ENCODE results near the gene LNX1. TPM values are rescaled to one million over a fixed set of nuclear protein-coding genes. Genes with fewer than 3 reads are reported as not detected.

Gene LNX1
- total RNA-seq, 1 donor from 2014 or later, result 1.6 TPM

GRCh38 chr4:53465281-53465680 is 126.0 kb downstream of the LNX1 start:
- no peak overlapping the region for H3K4me3 ChIP-seq (ENCODE audit: low read depth, low read length)
- FAIRE-seq, result no peak
- no peak for DNase-seq (ENCODE audit: low read depth)
- no peak for TF ChIP-seq CTCF (IDR thresholded peaks at IDR 0.05; ENCODE audit: insufficient read depth, low read length, severe bottlenecking)
- no peaks in the 10 kb centered on the region for H3K27me3 ChIP-seq (ENCODE audit: control insufficient read depth, insufficient read depth, low read length)
- H3K36me3 ChIP-seq (ENCODE audit: control insufficient read depth, insufficient read depth, low read length), result no peaks in the 10 kb centered on the region

- no peak for DNase-seq (ENCODE audit: low read depth)
- no peak for FAIRE-seq
- H3K27me3 ChIP-seq (ENCODE audit: control insufficient read depth, insufficient read depth, low read length), result no peaks in the 10 kb centered on the region
- no peak for TF ChIP-seq CTCF (IDR thresholded peaks at IDR 0.05; ENCODE audit: insufficient read depth, low read length, severe bottlenecking)
- H3K4me3 ChIP-seq (ENCODE audit: low read depth, low read length), result no peak overlapping the region
- no peaks in the 10 kb centered on the region for H3K36me3 ChIP-seq (ENCODE audit: control insufficient read depth, insufficient read depth, low read length)
Observed at GRCh38 chr4:53463340-53463739, 127.9 kb downstream of the LNX1 start.

- Histone ChIP-seq H3K36me3 (ENCODE audit: control insufficient read depth, insufficient read depth, low read length) (no peaks in the 10 kb centered on the region), H3K27me3 (ENCODE audit: control insufficient read depth, insufficient read depth, low read length) (no peaks in the 10 kb centered on the region), H3K4me3 (ENCODE audit: low read depth, low read length) (no peak overlapping the region)
- DNase-seq (ENCODE audit: low read depth), result no peak
- TF ChIP-seq CTCF (IDR thresholded peaks at IDR 0.05; ENCODE audit: insufficient read depth, low read length, severe bottlenecking), result no peak
- FAIRE-seq, result no peak
Observed at GRCh38 chr4:53461244-53461643, 130.0 kb downstream of the LNX1 start.

- no peaks in the 10 kb centered on the region for H3K27me3 ChIP-seq (ENCODE audit: control insufficient read depth, insufficient read depth, low read length)
- no peaks in the 10 kb centered on the region for H3K36me3 ChIP-seq (ENCODE audit: control insufficient read depth, insufficient read depth, low read length)
- DNase-seq (ENCODE audit: low read depth), result peak; percentile 38
- TF ChIP-seq CTCF (IDR thresholded peaks at IDR 0.05; ENCODE audit: insufficient read depth, low read length, severe bottlenecking), result no peak
- FAIRE-seq, result no peak
- H3K4me3 ChIP-seq (ENCODE audit: low read depth, low read length), result no peak overlapping the region
Observed at GRCh38 chr4:53459548-53459947, 131.7 kb downstream of the LNX1 start.

GRCh38 chr4:53456178-53456577 is 135.1 kb downstream of the LNX1 start:
- no peak for TF ChIP-seq CTCF (IDR thresholded peaks at IDR 0.05; ENCODE audit: insufficient read depth, low read length, severe bottlenecking)
- peaks cover 3% of the 10 kb centered on the region for H3K36me3 ChIP-seq (ENCODE audit: control insufficient read depth, insufficient read depth, low read length)
- no peak for FAIRE-seq

GRCh38 chr4:53455766-53456165 is 135.5 kb downstream of the LNX1 start:
- peaks cover 3% of the 10 kb centered on the region for H3K36me3 ChIP-seq (ENCODE audit: control insufficient read depth, insufficient read depth, low read length)
- H3K4me3 ChIP-seq (ENCODE audit: low read depth, low read length), result no peak overlapping the region
- TF ChIP-seq CTCF (IDR thresholded peaks at IDR 0.05; ENCODE audit: insufficient read depth, low read length, severe bottlenecking), result no peak
- peak; percentile 55 for DNase-seq (ENCODE audit: low read depth)
- FAIRE-seq, result no peak
- no peaks in the 10 kb centered on the region for H3K27me3 ChIP-seq (ENCODE audit: control insufficient read depth, insufficient read depth, low read length)

More at GRCh38 chr4:53456178-53456577, 135.1 kb downstream of the LNX1 start:
- H3K27me3 ChIP-seq (ENCODE audit: control insufficient read depth, insufficient read depth, low read length), result no peaks in the 10 kb centered on the region
- no peak for DNase-seq (ENCODE audit: low read depth)
- H3K4me3 ChIP-seq (ENCODE audit: low read depth, low read length), result no peak overlapping the region
